ENCODE measurements around the gene KRTCAP2. TPM values are rescaled to one million over a fixed set of nuclear protein-coding genes. Genes with fewer than 3 reads are reported as not detected.
"Not testable (repeated sequence)": the region's sequence is repeated elsewhere in the genome, so short reads cannot be mapped to it uniquely, and the experiment has no call there.

KRTCAP2 gene
- polyA plus RNA-seq, 1 donor (not counting 4 experiments of a cell fraction or from before 2014, with no cell fraction given): 127 TPM

GRCh38 chr1:155160128-155160527 is 13.0 kb downstream of the KRTCAP2 start:
- Histone ChIP-seq H4K20me1 (ENCODE audit: control insufficient read depth, extremely low read depth, insufficient read depth, low read length) (no peaks in the 10 kb centered on the region), H3K79me2 (ENCODE audit: control insufficient read depth, insufficient read depth, low read length) (no peaks in the 10 kb centered on the region), H3K4me3 (ENCODE audit: control insufficient read depth in 2 of 3, extremely low read depth in 1 of 3, insufficient read depth in 2 of 3, low read depth in 1 of 3, low read length in 3 of 3) (no peak overlapping the region), H3K9me3 (ENCODE audit: control insufficient read depth, low read depth, low read length) (no peaks in the 10 kb centered on the region), H2AFZ (ENCODE audit: control insufficient read depth, low read length) (no peak overlapping the region), H3K4me2 (ENCODE audit: control insufficient read depth, extremely low read depth, insufficient read depth, low read depth, low read length) (no peak overlapping the region), H3K4me1 (ENCODE audit: control insufficient read depth, extremely low read depth, insufficient read depth, low read length) (no peaks in the 10 kb centered on the region), H3K27me3 (ENCODE audit: control insufficient read depth, extremely low read depth, insufficient read depth, low read length) (no peaks in the 10 kb centered on the region), H3K9ac (ENCODE audit: control insufficient read depth, extremely low read depth, insufficient read depth, low read length) (no peak overlapping the region), H3K27ac (ENCODE audit: control insufficient read depth, insufficient read depth, low read length) (no peak overlapping the region), H3K36me3 (ENCODE audit: control insufficient read depth in 2 of 2, extremely low read depth in 1 of 2, insufficient read depth in 2 of 2, low read length in 2 of 2) (no peaks in the 10 kb centered on the region), H3K9me1 (ENCODE audit: control insufficient read depth, extremely low read depth, insufficient read depth, low read length) (no peaks in the 10 kb centered on the region)
- dilution Hi-C loops (cut with MboI; ENCODE audit: extremely low pct_ligation_motif_present, low sequenced_read_pairs): no loop called here
- FAIRE-seq (no peak), DNase-seq (ENCODE audit: low read depth, low spot score) (no peak)
- TF ChIP-seq EZH2 (IDR thresholded peaks at IDR 0.05; ENCODE audit: low read length): no peak
- no peak for TF ChIP-seq CTCF (optimal IDR thresholded peaks at IDR 0.05 in 1 of 3, IDR thresholded peaks at IDR 0.05 in 1 of 3, conservative IDR thresholded peaks at IDR 0.05 in 1 of 3; ENCODE audit: extremely low read depth in 1 of 3, insufficient read depth in 2 of 3, low read length in 3 of 3)

- no peaks in the 10 kb centered on the region for H3K9me1 ChIP-seq (ENCODE audit: control insufficient read depth, extremely low read depth, insufficient read depth, low read length)
- no peaks in the 10 kb centered on the region for H3K4me1 ChIP-seq (ENCODE audit: control insufficient read depth, extremely low read depth, insufficient read depth, low read length)
- dilution Hi-C loops (cut with MboI; ENCODE audit: extremely low pct_ligation_motif_present, low sequenced_read_pairs): no loop called here
- no peak overlapping the region for H3K4me2 ChIP-seq (ENCODE audit: control insufficient read depth, extremely low read depth, insufficient read depth, low read depth, low read length)
- H3K79me2 ChIP-seq (ENCODE audit: control insufficient read depth, insufficient read depth, low read length): no peaks in the 10 kb centered on the region
- H3K27me3 ChIP-seq (ENCODE audit: control insufficient read depth, extremely low read depth, insufficient read depth, low read length): no peaks in the 10 kb centered on the region
- H2AFZ ChIP-seq (ENCODE audit: control insufficient read depth, low read length): no peak overlapping the region
- no peaks in the 10 kb centered on the region for H3K9me3 ChIP-seq (ENCODE audit: control insufficient read depth, low read depth, low read length)
- H4K20me1 ChIP-seq (ENCODE audit: control insufficient read depth, extremely low read depth, insufficient read depth, low read length): no peaks in the 10 kb centered on the region
- H3K9ac ChIP-seq (ENCODE audit: control insufficient read depth, extremely low read depth, insufficient read depth, low read length): no peak overlapping the region
- no peak overlapping the region for H3K4me3 ChIP-seq (ENCODE audit: control insufficient read depth in 2 of 3, extremely low read depth in 1 of 3, insufficient read depth in 2 of 3, low read depth in 1 of 3, low read length in 3 of 3)
- DNase-seq (ENCODE audit: low read depth, low spot score) (no peak), FAIRE-seq (no peak)
- no peak overlapping the region for H3K27ac ChIP-seq (ENCODE audit: control insufficient read depth, insufficient read depth, low read length)
- no peak for TF ChIP-seq CTCF (optimal IDR thresholded peaks at IDR 0.05 in 1 of 3, IDR thresholded peaks at IDR 0.05 in 1 of 3, conservative IDR thresholded peaks at IDR 0.05 in 1 of 3; ENCODE audit: extremely low read depth in 1 of 3, insufficient read depth in 2 of 3, low read length in 3 of 3)
- no peak for TF ChIP-seq EZH2 (IDR thresholded peaks at IDR 0.05; ENCODE audit: low read length)
- no peaks in the 10 kb centered on the region for H3K36me3 ChIP-seq (ENCODE audit: control insufficient read depth in 2 of 2, extremely low read depth in 1 of 2, insufficient read depth in 2 of 2, low read length in 2 of 2)
Observed at GRCh38 chr1:155158991-155159390, 14.1 kb downstream of the KRTCAP2 start.

GRCh38 chr1:155155996-155156643 is 17.0 kb downstream of the KRTCAP2 start:
- FAIRE-seq; H4K20me1 ChIP-seq (ENCODE audit: control insufficient read depth, extremely low read depth, insufficient read depth, low read length); H3K4me3 ChIP-seq (ENCODE audit: control insufficient read depth in 2 of 3, extremely low read depth in 1 of 3, insufficient read depth in 2 of 3, low read depth in 1 of 3, low read length in 3 of 3); H3K4me1 ChIP-seq (ENCODE audit: control insufficient read depth, extremely low read depth, insufficient read depth, low read length); H3K9ac ChIP-seq (ENCODE audit: control insufficient read depth, extremely low read depth, insufficient read depth, low read length); H3K36me3 ChIP-seq (ENCODE audit: control insufficient read depth in 2 of 2, extremely low read depth in 1 of 2, insufficient read depth in 2 of 2, low read length in 2 of 2); H2AFZ ChIP-seq (ENCODE audit: control insufficient read depth, low read length); H3K4me2 ChIP-seq (ENCODE audit: control insufficient read depth, extremely low read depth, insufficient read depth, low read depth, low read length); DNase-seq (ENCODE audit: low read depth, low spot score); H3K27ac ChIP-seq (ENCODE audit: control insufficient read depth, insufficient read depth, low read length); H3K27me3 ChIP-seq (ENCODE audit: control insufficient read depth, extremely low read depth, insufficient read depth, low read length); H3K9me1 ChIP-seq (ENCODE audit: control insufficient read depth, extremely low read depth, insufficient read depth, low read length); dilution Hi-C loops (cut with MboI; ENCODE audit: extremely low pct_ligation_motif_present, low sequenced_read_pairs); H3K79me2 ChIP-seq (ENCODE audit: control insufficient read depth, insufficient read depth, low read length); H3K9me3 ChIP-seq (ENCODE audit: control insufficient read depth, low read depth, low read length): not testable (repeated sequence)

All from keratinocyte (primary cell).